Left ventricle myocardium superior (tissue), 1 donor: ENCODE measurements around the gene CCNY. TPM values are rescaled to one million over a fixed set of nuclear protein-coding genes. Genes with fewer than 3 reads are reported as not detected.
A peak's percentile ranks its signal among the peaks of the same experiment; 100 is the strongest.

Experiments
- ATAC-seq: fragments of 200-7000 bp; cut with Tn5 transposase; one replicate; pipeline ENCODE4 v1.9.1; 2020; ENCODE audit warnings: mild to moderate bottlenecking, moderate library complexity
- DNase-seq: peaks from one replicate; pipeline ENCODE4 v3.0.0-alpha.2; 2020
- intact Hi-C: fragments of 100-400 bp; cut with micrococcal nuclease; formaldehyde crosslinking; loops from one replicate; pipeline ENCODE4 v1.11.0; 2022
- total RNA-seq: library from RNA; stranded (reverse); fragmentation: NEBNext Ultra II Directional; extraction: Animal tissue kit (Norgen Biotek cat#: 25700); gene quantifications from one replicate; pipeline ENCODE4 v1.2.1, GENCODE V29; 2021
- donor health status: DM: no; HTN: yes; CAD: no; lungs with severe emphysema.

Gene CCNY
- total RNA-seq, 1 donor from 2014 or later: 94.4 TPM

DNA sequence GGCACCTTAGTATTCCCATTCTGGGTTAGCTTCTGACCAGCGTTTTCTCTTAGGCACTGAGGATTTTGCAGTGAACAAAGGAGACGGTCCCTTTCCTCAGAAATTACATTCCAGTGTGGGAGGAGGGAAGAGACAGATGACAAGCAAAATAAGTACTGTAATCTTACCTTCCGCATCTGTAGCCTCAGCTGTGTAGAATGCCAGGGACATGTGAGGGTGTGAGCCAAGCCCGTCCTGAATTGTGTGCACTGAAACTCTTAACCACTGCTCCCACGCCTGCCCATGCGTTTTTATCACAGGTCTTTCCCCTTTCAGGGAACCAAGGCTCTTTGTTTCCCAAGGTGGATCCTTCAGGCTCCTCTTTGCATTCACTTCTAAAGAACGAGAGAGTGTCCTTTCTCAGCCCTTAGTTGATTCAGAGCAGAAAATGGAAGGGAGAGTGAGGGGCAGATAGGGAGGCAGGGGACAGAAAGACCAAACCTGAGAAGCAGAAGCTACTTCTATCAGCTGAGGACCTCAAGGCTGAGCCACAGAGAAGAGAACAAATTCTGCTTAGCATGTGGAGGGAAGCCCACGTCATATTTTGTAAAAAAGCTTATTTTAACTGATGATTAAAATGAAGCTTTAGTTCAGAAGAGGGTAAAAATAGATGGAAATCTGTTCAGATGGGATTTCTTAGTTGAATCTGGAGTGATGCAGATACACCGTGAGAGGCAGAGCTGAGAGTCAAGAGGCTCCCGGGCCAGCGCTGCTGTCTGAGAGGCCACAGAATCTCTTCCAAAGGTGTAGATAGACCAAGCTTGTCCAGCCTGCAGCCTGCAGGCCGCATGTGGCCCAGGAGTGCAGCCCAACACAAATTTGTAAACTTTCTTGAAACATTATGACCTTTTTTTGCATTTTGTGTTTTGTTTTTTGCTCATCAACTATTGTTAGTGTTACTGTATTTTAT is 122.5 kb downstream of the CCNY start:
- intact Hi-C loops: no loop called here
- ATAC-seq (peak; percentile 21), DNase-seq (no peak)

DNA sequence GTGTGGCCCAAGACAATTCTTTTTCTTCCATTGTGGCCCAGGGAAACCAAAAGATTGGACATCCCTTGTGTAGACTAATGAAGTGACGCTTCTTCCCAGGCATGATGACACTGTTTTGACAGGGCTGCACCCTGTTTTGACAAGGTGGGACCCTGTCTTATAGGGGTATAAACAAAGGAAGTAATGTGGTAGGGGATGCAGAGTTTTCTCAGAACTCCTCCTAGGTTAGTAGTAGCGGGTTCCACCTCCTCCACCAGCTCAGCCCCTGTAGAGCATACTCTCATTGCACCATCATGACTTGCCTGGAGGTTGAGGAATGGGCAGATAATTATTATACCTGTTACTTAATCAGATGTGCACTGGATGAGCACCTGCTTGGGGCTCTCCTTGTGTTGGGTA is 123.1 kb downstream of the CCNY start:
- ATAC-seq: no peak
- no peak for DNase-seq
- intact Hi-C loops: no loop called here

DNA sequence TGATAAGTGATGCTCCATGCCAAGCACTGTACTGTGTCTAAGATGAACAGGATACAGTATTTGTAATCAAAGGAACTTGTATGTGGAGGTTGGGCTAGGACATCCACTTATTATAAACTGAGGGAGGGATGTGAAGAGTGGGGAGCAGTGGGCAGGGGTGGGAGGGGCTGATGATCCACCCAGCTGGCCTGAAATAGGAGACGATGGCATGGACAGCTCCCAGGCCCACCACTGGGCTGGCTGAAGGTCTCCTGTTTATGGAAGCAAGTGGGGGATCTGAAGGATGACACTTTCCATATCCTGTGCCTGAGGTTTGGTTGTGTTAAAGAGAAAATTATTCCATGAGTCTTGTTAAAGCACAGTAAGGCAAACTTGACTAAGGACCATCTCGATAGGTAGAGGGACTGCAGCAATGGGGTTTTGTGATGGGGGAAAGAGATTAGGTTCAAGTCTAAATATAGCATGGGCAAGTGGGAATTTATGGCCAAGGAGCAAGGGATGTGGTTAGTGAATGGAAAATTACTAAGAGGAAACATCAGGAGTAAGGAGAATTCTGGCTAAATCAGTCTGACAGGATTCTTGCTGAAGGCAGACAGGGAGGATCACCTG is 124.6 kb downstream of the CCNY start:
- intact Hi-C loops: no loop called here
- no peak for DNase-seq
- ATAC-seq: no peak

DNA sequence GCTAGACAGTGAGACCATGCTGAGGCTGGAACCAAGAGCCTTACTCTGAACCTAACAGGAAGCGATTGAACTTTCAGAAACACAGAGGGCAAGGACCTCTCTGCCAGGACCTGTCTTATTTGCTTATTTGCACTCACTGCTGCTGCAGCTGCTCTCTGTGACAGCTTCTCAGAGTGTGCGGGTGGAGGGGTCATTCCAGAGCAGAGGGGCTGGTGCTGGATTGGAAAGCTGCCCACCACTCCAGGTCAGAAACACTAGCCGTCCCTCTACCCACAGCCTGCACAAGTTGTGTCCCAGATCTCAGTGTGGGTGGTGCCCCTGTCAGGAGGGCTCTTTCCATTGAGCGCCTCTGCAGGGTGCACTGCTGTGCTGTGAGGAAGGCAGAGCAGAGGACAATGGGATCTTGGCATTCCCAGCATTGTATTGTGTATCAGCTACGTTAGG is 126.2 kb downstream of the CCNY start:
- intact Hi-C loops: no loop called here

DNA sequence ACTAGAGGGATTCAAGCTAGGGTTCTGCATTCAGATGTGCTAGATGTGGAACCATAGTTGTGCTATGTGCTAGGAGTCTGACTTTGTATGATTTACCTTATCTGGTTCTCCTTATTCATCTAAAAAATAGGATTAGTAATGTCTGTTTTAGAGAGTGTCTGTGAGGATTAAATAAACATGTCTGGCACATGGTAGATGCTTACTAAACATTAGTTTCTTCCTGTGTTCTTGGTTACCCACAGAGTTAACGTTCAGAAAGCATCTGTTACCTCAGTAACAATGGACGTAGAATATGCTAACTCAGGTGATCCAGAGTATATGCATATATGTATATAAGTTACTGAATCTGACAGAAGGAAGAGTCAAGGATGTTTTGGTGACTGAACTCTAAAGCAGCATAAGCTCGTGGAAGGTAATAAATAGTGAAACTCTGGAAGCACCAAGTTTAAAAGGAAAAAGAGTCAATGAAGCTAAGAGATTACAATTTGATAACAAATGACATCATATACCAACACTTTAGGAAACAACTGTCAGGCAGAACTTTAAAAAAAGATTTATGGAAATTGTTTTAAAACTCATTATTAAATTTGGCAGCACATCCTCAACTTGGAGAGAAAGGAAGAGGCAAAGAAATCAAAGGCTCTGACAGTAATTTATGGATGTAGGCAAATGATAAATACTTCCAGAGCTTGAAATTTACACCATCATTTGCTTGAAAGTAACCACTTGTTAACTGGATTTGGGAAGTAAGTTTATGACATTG is 127.0 kb downstream of the CCNY start:
- DNase-seq (no peak), ATAC-seq (no peak)
- intact Hi-C loops: no loop called here

More for the DNA sequence above, 126.2 kb downstream of the CCNY start:
- ATAC-seq: peak; percentile 59
- no peak for DNase-seq

DNA sequence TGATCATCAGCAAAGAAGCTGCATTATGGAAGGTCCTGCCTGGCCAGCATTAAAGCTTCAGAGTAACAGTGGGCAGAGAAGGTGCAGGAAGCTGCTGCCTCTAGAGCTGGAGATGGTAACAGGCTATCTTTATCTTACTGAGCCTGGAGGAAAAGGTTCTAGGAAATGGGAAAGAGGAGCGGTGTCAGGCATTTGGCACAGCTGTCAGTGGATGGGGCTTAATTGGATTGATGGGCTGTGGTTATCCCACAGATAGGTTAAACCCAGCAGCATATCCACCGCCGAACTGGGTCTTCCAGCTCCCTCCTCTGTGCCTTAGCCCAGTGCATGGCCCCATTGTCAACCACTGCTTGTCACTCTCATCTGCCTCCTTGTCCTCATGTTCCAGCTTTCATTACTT is 127.6 kb downstream of the CCNY start:
- intact Hi-C loops: no loop called here
- no peak for DNase-seq
- no peak for ATAC-seq

DNA sequence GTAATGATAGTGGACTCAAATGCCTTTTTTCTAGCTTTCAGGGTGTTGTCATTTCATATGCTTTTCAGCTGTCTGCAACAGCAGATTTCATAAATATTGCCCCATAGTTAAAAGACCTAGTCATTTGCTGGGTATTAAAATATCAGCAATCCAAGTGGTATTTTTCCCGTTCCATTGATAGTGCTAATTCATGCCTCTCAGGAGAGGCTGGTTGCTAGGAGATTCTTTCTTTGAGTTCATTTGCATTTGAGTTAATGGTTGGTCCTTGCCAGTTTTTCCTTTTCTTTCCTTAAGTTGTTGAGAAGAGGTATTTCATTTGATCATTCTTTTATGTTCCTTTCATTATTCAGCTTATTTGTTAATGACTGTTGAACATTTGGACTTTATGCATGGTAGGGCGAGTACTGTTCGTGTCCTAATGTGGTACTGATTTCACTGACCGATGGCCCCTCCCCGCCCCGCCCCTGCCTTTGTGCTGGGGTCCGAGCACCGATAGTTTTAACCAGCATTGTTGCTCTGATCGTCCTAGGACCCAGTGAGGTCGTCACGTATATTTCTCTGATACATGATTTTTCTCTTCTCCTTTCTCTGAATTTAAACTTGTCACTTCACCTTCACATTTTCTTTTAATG is 128.6 kb downstream of the CCNY start:
- DNase-seq: no peak
- ATAC-seq: no peak
- intact Hi-C loops: no loop called here

DNA sequence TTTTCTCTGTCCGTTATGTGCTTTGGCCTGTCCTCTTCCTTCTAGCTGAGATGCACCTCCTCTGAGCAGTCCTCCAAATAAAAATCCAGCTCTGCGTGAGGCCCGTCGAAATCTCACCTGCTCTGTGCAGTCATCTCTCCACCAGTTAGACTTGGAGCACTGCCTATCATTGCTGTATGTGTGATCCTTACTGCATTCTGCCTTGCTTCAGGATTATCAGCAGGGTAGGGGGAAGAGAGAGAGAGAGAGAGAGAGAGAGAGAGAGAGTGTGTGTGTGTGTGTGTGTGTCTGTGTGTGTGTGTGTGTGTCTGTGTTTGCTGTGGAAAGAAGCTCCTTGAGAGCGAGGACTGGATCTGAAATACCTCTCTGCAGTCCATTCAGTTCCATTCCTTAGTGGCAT is 129.4 kb downstream of the CCNY start:
- intact Hi-C loops: no loop called here

DNA sequence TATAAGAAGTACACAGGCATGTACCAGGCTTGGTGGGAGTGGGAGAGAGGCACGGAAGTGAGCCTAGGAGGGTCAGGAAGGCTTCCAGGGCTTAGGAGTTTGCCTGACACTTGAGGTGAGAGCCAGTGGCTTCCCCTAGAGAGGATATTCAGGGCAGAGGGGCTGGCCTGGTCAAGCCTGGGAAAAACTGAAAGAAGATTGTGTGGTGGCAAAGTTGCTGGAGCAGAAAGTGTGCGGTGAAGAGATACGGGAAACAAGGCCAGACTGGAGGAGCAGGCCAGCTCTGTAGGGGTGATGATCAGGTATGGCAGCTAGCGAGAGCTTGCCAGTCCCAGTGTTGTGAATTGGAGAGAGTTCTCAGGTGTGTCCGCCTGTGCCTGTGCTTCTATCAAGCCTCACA is 129.9 kb downstream of the CCNY start:
- ATAC-seq (no peak), DNase-seq (no peak)
- intact Hi-C loops: no loop called here

More for the DNA sequence above, 129.4 kb downstream of the CCNY start:
- ATAC-seq (peak; percentile 17), DNase-seq (no peak)

DNA sequence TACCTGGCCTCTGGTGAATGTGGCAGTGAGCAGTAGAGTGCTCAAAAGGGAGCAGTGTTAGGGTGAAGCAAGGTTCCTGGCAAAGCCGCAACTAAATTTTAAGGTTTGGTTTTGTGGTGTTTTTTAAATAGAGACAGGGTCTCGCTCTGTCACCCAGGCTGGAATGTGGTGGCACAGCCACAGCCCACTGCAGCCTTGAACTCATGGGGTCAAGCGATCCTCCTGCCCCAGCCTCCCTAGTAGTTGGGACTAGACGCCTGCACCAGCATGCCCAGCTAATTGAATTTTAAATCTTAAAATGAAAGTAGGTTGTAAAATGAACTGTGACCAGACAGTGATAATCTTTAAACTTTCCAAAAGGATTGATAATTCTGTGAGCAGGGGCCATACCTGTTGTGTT is 130.4 kb downstream of the CCNY start:
- DNase-seq: no peak
- no peak for ATAC-seq

DNA sequence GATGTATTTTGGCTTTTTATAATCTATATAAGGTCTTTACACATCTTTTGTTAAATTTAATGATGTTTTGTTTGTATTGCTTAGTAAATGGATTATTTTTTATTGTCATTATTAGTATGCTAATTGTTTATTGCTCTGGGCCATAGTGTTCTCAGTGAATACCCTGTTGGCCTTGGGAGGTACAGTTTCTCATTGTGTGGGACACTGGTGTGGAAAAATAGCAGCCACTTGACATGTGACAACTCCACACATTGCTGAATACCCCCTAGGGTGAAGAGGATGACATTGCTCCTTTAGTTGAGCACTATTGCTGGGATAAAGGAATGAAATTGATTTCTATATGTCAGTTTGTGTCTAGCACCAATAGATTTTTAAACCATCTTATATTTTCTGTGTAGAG is 130.9 kb downstream of the CCNY start:
- ATAC-seq (peak; percentile 52), DNase-seq (no peak)
- intact Hi-C loops: no loop called here

More for the DNA sequence above, 130.4 kb downstream of the CCNY start:
- intact Hi-C loops: no loop called here

DNA sequence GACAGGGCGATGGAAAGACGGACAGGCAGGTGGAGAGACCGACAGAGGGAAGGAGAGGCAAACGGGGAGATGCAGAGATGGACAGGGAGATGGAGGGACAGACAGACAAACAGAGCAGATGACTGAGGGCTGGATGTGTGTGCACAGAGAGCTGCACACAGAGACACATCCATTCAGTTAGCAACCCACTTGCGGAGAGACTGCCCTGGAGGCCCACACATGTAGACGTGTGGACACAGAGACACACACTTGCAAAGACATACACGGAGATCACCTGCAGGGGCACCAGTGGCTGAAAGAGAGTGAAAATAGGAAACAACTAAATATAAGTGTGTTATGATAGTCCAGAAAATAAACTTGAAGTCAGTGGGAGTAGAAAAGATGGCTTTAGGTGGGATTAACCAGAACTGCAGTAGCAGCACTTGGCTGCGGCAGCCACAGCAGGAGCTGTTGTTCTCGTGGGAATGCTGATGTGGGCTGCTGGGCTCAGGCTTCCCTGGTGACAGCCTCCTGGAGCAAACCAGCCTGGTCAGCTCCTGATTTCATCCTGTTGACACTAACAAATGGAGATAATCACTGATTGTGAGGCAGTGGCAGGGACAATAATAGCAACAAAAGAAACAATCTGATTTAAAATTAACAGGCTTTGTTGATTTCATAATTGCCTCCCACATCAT is 134.1 kb downstream of the CCNY start:
- intact Hi-C loops: no loop called here

DNA sequence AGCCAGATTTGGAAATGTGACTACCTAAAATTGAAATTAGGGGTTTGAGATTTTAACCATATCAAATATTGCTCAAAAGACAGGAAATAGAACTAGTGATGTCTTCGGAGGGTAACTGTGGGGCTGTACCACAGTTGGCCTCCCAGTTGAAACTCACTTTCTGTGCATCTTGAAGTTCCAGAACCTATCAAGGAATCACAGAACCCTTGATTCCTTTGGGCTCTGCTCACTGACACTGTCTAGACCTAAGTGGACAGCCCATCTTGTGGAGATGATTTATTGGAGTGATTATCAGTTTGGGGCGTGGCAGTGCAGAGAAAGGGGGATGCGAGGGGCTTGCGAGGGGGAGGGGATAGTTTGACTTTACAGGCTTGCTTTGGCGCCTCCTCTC is 134.6 kb downstream of the CCNY start:
- peak; percentile 6 for ATAC-seq
- intact Hi-C loops: no loop called here

More for the DNA sequence above, 134.1 kb downstream of the CCNY start:
- peak; percentile 83 for ATAC-seq
- peak; percentile 65 for DNase-seq

DNA sequence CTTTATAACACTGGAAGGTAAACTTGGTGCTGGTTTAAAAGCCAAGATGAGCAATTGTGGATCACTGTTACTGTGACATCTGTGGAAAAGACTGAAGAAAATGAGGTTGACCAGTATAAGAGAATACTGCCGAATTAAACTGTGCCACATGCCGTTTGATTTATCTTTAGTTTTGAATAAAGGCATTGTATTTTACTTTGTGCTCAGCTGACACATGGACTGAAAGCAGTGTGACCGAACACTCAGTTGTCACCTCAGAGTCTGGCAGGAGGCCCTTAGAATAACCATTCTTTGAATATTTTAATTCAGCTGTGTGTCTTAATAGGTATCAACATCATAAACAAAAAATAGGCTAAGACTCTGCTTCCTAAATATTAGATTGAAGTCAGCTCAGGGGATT is 135.1 kb downstream of the CCNY start:
- no peak for DNase-seq
- intact Hi-C loops: no loop called here
- peak; percentile 56 for ATAC-seq

More for the DNA sequence above, 134.6 kb downstream of the CCNY start:
- DNase-seq: no peak

DNA sequence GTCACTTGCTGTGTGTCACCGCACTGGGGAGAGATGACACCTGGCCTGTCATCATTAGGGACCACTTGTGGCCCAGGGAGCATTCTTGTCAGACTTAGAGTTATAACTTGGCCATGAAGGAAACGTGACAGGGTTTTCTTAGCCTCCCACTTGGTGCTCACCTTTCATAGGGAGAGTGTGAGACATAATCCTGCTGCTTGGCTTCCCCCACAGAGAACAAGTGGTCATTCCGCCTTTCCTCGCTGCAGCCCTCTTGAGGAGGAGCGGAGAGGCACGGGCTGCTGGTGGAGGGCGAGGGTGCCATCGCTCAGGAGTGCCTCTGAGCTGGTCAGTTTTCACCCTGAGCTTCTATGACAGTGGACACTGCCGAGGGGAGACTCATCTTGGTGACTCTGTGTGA is 143.8 kb downstream of the CCNY start:
- intact Hi-C loops: no loop called here
- ATAC-seq: no peak
- DNase-seq: no peak

DNA sequence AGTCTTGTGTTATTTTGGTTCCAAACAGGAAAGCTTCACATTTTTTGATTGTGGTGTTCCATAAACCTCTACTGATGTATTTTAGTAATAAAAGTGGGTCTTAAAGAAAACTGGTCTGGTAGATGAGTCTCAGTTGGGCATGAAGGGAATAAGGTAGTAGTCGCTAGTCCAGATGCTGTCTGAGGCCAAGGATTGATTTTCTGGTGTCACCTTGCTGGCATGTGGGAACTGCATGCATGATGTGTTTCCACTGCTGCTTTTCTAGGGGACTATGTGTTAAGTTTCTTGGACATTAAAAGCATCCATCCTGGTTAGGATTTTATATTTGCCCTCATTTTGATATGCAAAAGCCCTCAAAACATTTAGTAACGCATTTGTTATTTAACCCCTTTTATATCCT is 145.1 kb downstream of the CCNY start:
- intact Hi-C loops: no loop called here
- no peak for DNase-seq
- no peak for ATAC-seq

DNA sequence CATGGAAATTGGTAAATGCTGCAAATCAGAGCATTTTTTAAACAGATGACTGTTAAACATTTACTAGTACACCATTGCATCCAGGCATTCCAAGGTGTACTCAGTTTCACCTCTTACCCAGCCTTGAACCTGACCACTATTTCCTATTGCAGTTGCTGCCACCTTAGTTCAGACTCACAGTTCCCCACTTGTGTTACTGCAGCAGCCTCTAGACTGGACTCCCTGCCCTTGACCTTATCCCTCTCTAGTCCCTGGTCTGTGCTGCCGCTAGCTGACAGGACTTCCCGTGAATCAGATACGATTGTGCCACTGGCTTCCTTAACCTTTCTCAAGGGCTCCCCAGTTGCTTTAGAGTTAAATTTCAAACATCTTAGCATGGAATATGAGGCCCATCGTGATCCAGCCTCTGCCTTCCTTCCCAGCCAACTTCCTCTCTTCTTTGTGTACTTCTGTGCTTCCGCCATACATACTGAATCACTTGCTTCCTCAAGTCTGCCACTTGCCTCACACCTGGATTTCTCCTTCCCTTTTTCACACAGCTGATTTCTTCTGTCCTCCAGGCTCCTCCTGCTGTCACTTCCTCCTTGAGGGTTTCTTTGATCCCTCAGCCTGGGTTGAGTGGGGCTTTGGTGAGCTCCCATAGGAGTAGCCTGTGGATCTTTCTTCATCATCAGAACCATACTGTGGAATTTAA is 150.1 kb downstream of the CCNY start:
- intact Hi-C loops: no loop called here
- DNase-seq (no peak), ATAC-seq (peak; percentile 34)

DNA sequence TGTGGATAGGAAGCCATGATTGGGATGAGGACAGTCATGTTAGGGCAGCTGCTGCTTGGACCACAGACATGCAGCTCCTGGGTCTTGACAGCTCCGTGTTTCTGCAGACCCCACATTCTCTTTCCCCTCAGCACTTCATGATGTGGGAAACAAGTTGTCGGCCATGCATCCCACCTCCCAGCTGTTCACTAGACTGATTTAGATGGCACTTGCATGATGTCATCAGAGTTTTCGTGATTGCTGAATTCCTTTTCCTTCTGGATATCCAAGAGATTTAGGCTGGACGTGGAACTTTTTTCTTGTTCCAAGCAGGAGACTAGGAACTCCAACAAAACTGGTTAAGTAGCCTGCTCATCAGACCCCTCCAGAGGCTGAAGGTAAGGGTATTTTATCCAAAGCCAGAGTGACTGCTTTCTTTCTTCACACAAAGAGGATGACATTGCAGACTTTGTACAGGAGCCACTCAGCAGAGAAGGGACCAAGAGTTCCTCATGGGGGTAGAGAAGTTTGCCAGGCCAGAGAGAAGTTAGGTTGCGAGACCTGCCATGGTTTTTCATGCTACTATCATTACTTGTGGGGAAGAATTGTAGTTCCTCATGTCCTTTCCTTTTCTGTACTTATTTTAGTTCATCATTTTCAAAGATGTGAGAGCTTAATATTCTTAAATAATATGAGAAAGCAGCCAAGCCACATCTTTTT is 151.2 kb downstream of the CCNY start:
- ATAC-seq (peak; percentile 49), DNase-seq (no peak)
- intact Hi-C loops: no loop called here
